NCI-H1694 treated with DMSO at 0.1 percent for 48 hours (cell line): ENCODE data around the gene CEMIP.
A peak's percentile ranks its signal among the peaks of the same experiment; 100 is the strongest.

Source experiments
- DNase-seq: peaks from one replicate; lab custom pipeline; 2025; lab: John Stamatoyannopoulos, UW

Gene CEMIP

GRCh38 chr15:80822676-80823075, 43.5 kb downstream of the CEMIP start:
- DNase-seq = peak; percentile 83

- DNase-seq = peak; percentile 71
These were observed 44.0 kb downstream of the CEMIP start for GRCh38 chr15:80823120-80823519.

- DNase-seq = no peak
These were observed 44.8 kb downstream of the CEMIP start for GRCh38 chr15:80823995-80824394.

- no peak for DNase-seq
These were observed 46.3 kb downstream of the CEMIP start for GRCh38 chr15:80825361-80826030.

GRCh38 chr15:80828796-80829195, 49.6 kb downstream of the CEMIP start:
- peak; percentile 8 for DNase-seq

- no peak for DNase-seq
These were observed 51.5 kb downstream of the CEMIP start for GRCh38 chr15:80830677-80831076.

- DNase-seq = no peak
These were observed 52.0 kb downstream of the CEMIP start for GRCh38 chr15:80831192-80831591.

GRCh38 chr15:80831606-80832224, 52.5 kb downstream of the CEMIP start:
- DNase-seq = no peak

- no peak for DNase-seq
These were observed 53.5 kb downstream of the CEMIP start for GRCh38 chr15:80832686-80833085.

GRCh38 chr15:80834402-80834801, 55.2 kb downstream of the CEMIP start:
- DNase-seq = no peak

- no peak for DNase-seq
These were observed 55.7 kb downstream of the CEMIP start for GRCh38 chr15:80834906-80835305.

GRCh38 chr15:80835336-80835735, 56.2 kb downstream of the CEMIP start:
- no peak for DNase-seq

- DNase-seq = no peak
These were observed 57.1 kb downstream of the CEMIP start for GRCh38 chr15:80836223-80836622.

GRCh38 chr15:80837006-80837405, 57.8 kb downstream of the CEMIP start:
- DNase-seq = peak; percentile 13

- DNase-seq = no peak
These were observed 58.8 kb downstream of the CEMIP start for GRCh38 chr15:80838012-80838411.

- no peak for DNase-seq
These were observed 59.5 kb downstream of the CEMIP start for GRCh38 chr15:80838666-80839065.

GRCh38 chr15:80839764-80840130, 60.6 kb downstream of the CEMIP start:
- no peak for DNase-seq

- DNase-seq = no peak
These were observed 61.3 kb downstream of the CEMIP start for GRCh38 chr15:80840182-80841130.

- DNase-seq = no peak
These were observed 62.4 kb downstream of the CEMIP start for GRCh38 chr15:80841541-80841940.

- no peak for DNase-seq
These were observed 65.0 kb downstream of the CEMIP start for GRCh38 chr15:80844011-80844732.

- DNase-seq = no peak
These were observed 67.1 kb downstream of the CEMIP start for GRCh38 chr15:80846031-80846815.
